Caki2 (cell line): Measurements from ENCODE around the gene LIPA. TPM values are rescaled to one million over a fixed set of nuclear protein-coding genes. Genes with fewer than 3 reads are reported as not detected.
A peak's percentile ranks its signal among the peaks of the same experiment; 100 is the strongest.

Experiments
- DNase-seq: peaks from one replicate; pipeline ENCODE4 v3.0.0-alpha.2; 2015; ENCODE audit warnings: low read depth
- in situ Hi-C: cut with HindIII; loops from 2 replicates; pipeline ENCODE4 v1.10.0; 2016; ENCODE audit warnings: low sequenced_read_pairs, low pct_unique_long_range_greater_than_20kb, mixed read lengths
- total RNA-seq: library from RNA; depleted of rRNA; stranded (reverse); fragments of >200 nt; shearing (Covaris generic); gene quantifications from 2 replicates; pipeline ENCODE4 v1.2.3, GENCODE V29; 2014; ENCODE audit warnings: low replicate concordance

Gene LIPA
- total RNA-seq, 1 experiment from 2014 or later, result 61.0 TPM

DNA sequence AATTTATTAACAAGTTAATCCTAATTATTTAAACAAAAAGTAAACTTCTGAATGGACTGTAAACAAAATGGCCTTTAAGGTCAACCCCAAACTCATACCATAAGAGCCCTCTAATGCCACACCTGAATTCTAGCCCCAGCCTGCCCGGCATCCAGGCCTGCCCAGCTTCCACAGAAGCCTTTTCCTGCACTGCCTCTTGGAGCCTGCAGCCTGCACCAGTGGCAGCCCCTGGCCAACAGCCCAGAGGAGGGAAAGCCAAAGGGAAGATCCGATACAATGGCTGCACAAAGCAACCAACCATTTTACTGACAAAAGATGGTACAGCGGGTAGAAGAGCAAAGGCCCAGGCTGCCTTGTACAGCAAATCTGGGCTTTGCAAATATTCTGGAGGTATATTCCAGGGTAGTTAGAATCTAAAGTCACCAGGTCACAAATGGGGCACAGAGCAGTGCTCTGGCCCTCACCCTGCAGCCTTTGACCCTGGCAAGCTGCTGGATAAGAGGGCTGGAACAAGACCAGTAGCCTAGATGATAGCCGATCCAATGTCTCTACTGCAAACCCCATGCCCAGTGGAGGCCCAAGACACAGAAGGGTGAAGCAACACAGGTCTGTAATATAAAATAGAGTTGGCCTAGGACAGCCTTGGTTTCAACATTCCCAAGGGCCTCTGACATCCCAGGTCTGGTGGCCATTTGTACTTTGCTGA lies 31.9 kb downstream of the LIPA start:
- no peak for DNase-seq
- in situ Hi-C loops, result loop anchor here (25.0 kb wide), 1 partner anchor 207 kb away; no protein-coding TSS in a partner anchor

DNA sequence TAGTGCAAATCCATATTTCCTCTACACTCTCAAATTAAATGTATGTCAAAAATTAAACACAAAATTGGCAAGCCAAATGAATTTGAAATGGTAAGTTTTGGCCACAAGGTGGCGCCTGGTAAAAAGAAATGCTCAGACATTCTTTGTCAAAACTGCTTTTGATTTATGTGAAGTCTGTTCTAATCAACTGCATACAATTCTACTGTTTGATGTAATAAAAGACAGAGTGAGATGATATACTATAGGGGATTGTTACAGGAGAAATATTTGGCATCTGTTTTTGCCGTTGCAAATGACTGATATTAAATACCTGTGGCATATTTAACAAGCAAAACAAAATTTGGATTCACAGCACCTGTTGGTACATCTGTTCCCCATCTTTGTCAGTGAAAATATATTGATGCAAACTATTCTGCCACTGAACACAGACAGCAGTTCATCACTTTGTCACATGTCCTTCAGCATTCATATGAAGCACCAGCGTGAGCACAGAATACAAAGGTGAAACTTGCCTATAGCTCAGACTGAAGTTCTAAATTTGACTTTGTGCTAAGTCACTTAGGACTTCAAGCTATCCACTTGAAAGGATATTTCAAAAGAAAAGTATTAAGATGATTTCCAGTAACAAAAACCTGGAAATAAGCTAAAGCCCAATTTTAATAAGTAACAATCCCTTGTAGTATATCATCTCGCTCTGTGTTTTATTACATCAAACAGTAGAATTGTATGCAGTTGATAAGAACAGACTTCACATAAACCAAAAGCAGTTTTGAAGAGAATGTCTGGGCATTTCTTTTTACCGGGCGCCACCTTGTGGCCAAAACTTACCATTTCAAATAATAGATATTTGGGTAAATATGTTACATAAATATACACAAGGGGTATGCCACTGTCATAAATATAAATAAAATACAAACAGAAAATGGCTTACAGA lies 34.3 kb downstream of the LIPA start:
- peak; percentile 55 for DNase-seq
- in situ Hi-C loops, result loop anchor here (25.0 kb wide), 1 partner anchor 205 kb away; no protein-coding TSS in a partner anchor

DNA sequence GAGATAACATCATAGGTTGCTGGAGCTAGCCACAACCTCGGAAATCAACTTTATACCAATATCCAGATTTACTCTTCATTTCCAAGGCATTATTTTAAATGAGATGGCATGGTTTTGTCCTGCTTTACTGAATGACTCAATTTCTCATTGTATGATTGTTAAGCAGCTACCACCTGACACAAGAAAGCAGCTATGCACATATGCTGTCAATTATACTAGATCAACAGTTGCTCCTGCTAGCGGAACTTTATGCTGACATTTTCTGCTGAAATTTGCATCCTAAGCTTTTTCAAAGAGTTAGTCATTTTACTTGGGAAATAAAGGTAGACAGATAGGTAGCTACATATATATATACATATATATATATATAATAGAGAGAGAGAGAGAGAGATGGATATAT lies 35.5 kb downstream of the LIPA start:
- DNase-seq, result no peak
- in situ Hi-C loops, result loop anchor here (25.0 kb wide), 1 partner anchor 204 kb away; no protein-coding TSS in a partner anchor

DNA sequence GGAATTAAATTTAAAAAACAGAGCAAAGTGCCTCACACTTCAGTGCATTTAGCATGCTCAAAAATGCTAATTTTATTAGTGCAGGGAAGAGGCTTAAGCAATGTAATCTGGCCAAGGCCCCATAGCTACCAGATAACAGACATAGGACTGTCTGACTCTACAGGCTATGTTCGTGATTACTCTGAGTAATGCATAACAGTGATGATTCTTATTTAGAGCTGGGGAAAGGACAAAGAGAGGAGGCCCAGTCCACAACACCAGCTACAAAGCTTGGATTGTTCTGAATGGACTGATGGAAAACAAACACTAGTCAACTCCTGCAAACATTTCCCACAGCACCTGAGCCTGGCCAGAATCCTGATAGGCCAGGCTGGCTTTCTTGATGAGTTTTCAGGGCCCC lies 36.1 kb downstream of the LIPA start:
- no peak for DNase-seq
- in situ Hi-C loops, result loop anchor here (25.0 kb wide), 1 partner anchor 203 kb away; no protein-coding TSS in a partner anchor

DNA sequence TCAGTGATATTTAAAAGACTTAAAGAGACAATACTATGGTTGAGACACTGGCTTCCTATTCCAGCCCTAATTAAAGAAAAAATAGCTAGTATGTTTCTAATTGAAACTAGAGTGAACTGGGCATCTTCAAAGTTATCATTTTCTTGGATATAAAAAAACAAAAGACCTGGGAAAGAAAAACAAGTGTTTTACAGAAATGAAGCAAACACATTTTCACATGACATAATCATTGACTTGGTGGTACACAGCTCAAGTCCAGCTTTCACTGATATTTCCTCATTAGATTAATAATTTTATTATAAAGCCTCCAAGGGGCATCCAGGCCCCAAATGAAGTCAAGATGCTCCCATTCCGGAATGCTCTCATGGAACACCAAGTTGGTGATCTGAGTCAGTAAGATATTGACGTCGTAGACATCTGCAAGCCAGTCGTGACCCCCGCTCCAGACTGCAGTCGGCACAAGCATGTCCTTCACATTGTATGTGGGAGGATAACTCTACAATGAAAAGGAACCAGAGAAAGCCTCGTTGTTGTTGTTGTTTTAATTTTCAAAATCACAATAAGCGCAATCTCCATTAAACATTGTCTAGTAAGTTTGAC lies 36.9 kb downstream of the LIPA start:
- no peak for DNase-seq
- in situ Hi-C loops, result loop anchor here (25.0 kb wide), 1 partner anchor 202 kb away; no protein-coding TSS in a partner anchor

DNA sequence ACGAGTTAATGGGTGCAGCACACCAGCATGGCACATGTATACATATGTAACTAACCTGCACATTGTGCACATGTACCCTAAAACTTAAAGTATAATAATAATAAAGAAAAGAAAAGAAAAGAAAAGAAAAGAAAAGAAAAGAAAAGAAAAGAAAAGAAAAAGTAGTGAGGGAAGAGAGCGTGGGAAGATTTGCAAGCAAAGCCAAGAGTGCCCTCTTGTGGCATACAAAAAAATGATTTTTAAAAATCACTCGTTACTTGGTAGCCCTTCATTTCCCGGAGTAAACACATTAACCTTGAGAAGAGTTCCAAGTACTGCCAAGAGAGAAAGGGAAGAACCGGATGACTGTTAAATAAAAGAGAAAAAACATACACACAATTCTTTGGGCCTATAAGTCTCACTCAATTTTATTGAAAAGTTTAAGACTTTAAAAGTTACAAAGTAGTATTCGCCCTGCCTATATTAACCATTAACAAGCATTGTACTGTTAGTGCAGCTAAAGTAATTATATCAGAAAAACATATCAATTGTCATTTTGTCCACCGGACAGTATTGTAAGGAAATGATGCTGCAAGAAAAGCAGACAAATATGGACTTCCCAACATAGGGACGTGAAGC lies 38.3 kb downstream of the LIPA start:
- DNase-seq, result peak; percentile 50
- in situ Hi-C loops, result loop anchor here (25.0 kb wide), 1 partner anchor 201 kb away; no protein-coding TSS in a partner anchor

DNA sequence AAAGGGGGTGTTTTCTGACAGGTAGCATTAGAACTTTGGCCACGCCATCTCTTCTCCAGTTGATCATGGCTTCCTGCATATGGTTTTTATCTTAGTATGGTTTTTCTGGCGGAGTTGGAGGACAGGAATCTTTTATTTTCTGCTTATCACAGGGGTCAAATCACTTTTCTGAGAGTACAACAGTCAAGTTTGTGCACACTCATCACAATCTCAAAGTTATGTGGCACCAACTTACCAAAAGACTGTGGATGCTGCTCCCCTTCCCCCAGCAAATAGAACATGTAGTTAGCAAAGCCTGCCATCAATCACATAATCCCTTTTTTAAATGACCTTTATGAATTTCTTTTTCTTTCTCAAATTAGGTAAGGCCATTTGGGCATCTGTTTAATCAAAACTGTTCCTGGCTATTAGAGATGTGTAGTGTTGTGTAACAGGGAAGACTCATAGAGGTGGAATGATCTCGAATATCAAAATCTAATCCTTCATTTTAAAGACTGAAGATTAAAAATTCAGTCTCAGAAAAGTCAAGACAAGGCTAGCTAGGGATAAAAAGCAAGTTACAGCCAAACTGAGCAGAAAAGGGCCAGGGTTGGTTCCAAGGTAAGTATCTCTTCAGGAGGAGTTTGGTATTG lies 40.7 kb downstream of the LIPA start:
- no peak for DNase-seq
- in situ Hi-C loops, result loop anchor here (25.0 kb wide), 1 partner anchor 199 kb away; no protein-coding TSS in a partner anchor

DNA sequence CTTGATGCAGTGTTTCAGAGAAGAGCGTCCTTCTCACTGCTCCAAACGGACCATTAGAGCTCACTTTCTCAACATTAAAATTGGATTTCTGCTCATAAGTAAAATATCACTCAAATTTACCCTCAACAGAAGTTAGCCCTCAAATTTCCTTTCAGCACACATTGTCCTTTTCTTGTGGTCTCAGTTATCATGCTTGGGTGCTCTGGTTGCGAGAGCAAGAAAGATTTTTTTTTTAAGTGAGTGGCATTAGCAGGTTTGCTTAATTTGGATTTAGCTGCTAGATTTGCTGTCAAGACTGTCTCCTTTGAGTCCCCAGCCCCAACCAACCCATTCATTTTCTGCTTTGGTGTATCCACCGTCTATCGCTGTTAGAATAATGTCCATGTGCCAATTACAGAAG lies 41.9 kb downstream of the LIPA start:
- DNase-seq, result no peak
- in situ Hi-C loops, result loop anchor here (25.0 kb wide), 1 partner anchor 197 kb away; no protein-coding TSS in a partner anchor

DNA sequence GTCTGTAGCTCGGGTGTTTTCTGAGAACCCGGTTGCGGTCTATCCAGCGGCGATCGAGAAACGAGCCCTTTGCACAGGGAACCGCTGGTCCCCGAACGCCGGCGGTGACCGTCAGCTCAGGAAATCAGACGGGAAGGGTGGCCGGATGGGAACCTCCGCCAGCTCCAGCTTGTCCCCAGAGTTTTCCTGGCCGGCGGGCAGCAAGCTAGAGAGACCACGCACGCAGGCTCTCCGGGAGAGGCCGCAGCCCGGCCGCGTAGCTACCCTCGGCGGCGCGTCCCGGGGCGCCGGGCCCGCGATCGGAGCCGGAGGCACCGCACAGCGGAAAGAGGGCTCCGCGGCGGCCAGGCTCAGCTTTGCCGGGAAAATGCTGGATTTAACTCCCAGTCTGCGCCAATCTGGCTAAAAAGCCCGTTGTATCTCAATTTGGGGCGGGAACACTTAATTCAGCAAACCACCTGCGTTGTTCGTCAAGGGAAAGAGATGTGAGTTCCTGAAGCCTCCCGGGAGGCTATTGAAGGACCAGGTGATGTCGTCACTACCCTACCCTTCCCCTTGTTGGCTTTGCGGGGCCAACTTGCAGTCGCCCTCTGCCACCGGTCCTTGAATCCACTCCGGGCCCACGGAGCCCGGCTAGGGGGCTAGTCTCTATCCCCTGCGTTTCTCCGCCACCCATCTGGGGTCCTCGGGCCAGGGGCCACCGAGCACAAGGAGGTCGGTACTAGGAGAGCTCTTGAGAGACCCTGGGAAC lies 43.6 kb downstream of the LIPA start:
- in situ Hi-C loops, result loop anchor here (25.0 kb wide), 1 partner anchor 196 kb away; no protein-coding TSS in a partner anchor
- DNase-seq, result no peak

DNA sequence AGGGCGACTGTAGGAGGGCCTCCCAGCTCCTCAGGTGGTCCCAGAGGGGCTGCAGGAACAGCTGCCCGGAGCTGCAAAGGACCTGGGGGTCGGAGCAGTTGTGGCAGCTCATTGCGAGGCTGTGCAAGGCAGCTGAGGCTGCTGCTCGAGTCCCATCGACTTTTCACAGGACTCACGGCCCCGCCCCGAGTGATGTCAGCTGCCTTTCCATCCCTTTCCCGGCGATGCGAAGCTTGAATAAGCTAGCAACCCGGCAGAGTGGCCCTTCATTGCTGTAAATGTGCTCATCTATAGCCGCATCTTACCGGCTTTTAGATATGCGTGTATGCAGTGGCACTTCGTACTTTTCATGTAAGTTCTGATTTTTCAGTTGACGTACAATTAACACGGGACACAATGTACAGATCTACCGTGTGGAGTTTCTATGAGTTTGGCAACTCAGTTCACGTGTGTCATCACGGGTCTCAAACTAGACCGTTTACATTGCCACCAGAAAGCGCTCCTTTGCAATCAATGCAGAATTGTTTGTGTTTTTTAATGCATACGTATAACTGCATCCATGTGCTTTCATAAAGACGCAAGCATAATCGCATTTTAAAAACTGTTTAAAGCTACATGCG lies 44.3 kb downstream of the LIPA start, which contains the start of gene CH25H:
Gene CH25H, minus strand, starts transcription at position 137 of the 620 bp plus-strand sequence. Its CDS starts 25 bp downstream, at position 112.
- in situ Hi-C loops, result loop anchor here (25.0 kb wide), 1 partner anchor 195 kb away; no protein-coding TSS in a partner anchor
- peak; percentile 14 for DNase-seq

DNA sequence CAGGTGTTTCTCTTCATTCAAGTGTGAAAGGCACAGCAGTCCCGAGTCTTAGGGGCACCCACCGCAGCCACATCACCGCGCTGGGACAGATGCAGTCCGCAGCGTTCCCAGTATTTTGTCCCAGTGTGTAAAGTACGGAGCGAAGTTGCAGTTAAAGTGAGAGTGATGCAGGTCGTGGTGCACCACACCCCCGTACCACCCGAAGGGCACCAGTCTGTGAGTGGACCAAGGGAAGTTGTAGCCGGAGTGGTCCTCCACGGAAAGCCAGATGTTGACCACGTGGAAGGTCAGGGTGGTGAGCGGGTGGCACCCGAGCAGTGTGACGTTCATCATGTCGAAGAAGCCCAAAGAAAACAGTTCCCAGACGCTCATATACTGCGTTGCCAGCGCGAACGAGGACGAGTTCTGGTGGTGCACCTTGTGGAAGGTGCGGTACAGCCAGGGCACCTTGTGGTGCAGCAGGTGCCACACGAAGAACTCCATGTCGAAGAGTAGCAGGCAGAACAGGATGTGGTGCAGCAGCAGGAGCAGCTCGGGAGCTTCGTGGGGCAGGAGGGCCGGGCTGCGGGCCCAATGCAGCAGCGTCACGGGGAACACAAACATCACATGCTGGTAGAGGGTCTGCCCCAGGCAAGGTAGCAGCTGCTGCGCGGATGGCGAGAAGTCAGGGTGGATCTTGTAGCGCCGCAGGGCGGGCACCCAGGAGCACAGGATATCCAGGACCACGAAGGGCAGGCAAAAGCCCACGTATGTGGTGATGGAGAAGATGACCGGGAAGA lies 45.0 kb downstream of the LIPA start:
- in situ Hi-C loops, result loop anchor here (25.0 kb wide), 1 partner anchor 194 kb away; no protein-coding TSS in a partner anchor
- no peak for DNase-seq

DNA sequence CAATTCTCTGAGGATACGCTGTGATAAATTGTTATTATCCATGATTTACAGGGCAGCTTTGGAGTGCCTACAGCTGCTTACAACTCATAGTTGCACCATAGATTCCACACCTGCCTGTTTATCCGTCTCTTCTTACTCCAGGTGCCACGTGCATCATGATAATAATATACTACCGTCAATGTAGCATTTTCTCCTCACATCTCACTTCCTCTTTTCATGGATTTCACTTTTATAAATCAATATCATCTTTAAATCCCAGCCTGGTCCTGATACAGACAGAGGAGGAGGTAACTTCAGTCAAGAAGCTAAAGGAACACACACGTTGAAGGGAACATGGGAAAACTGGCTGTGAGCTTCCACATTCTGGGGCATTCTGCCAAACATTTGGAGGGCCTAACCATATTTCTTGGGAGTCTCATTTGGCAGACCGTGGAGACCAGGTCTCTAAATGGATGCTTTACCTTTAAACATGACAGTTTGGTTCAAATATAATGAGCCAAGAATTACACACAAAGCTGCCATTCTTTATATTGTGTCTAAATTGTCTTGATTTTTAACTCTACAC lies 46.9 kb downstream of the LIPA start:
- in situ Hi-C loops, result loop anchor here (25.0 kb wide), 1 partner anchor 192 kb away; no protein-coding TSS in a partner anchor
- DNase-seq, result no peak

DNA sequence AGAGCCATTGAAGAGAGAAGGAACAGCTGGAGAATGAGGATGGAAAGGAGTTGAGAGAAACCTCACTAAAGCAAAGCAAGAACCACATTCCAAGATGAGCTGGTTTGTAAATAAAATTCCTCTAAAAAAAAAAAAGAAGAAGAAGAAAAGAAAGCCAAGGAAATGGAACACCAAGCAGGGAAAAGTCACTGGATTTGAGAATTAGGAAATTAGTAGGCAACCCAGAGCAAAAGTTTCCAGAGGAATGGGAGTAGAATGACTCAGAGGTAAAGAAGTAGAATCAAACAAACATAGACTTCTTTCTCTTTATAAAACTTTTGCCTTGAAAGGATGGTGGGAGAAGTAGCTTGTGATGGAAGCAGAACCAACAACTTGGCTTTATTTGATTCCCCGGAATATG lies 48.3 kb downstream of the LIPA start:
- DNase-seq, result no peak
- in situ Hi-C loops, result loop anchor here (25.0 kb wide), 1 partner anchor 191 kb away; no protein-coding TSS in a partner anchor

DNA sequence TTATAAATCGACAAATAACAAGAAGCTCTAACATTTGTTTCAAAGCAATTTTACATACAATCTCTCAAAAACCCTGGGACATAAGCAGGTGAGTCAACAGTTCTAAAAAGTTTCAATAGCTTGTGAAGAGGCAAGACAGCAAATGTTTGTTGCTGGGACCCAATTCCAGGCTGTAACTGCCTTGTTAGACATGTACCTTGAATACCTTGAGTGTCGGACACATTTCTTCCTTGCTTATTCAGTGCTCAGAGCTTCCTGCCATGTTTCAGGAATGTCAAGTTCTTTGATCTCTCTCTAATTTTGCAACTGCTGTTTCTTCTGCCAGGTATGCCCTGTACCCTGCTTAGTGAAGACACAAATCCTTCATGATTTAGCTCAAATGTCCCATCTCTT lies 49.5 kb downstream of the LIPA start:
- in situ Hi-C loops, result loop anchor here (25.0 kb wide), 1 partner anchor 190 kb away; no protein-coding TSS in a partner anchor

More for the DNA sequence above, 49.5 kb downstream of the LIPA start:
- no peak for DNase-seq
